ENCODE results near the gene KBTBD13.

- TF ChIP-seq CTCF (IDR thresholded peaks at IDR 0.05) (no peak), EZH2phosphoT487 (IDR thresholded peaks at IDR 0.05) (no peak)
These were observed 34.8 kb upstream of the KBTBD13 start for GRCh38 chr15:65041787-65042186.

All from neural progenitor cell (in vitro differentiated cells).